ENCODE results near the gene ZNF417. TPM values are rescaled to one million over a fixed set of nuclear protein-coding genes. Genes with fewer than 3 reads are reported as not detected.
"Not testable (repeated sequence)": the region's sequence is repeated elsewhere in the genome, so short reads cannot be mapped to it uniquely, and the experiment has no call there.

Gene ZNF417
- total RNA-seq, 1 donor: 20.6 TPM

DNA sequence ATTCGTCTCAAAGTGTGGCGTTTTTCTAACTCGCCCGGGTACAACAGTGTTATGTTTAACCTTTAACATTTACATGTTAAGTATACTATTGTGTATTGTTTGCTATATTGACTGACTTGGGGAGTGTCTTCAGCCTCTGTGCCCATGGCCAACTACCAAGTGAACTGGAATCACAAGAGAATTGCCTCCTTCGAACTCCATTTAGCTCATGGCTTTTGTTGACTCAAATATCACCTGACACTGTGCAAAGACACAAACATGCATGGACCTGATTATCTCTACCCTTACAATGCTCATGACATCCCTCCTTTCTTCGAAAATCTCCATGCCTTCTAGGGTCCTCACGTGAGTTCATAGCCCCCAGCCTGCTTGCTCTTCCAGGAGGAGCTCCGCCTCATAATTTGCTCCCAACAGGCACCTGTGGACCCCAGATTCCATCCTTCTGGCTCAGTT lies 28.3 kb downstream of the ZNF417 start:
- DNase-seq (ENCODE audit: insufficient read length, low spot score, missing footprints): no peak
- peak overlapping the region; percentile 84 for H3K4me2 ChIP-seq (ENCODE audit: insufficient read depth, low read length)
- H4K20me1 ChIP-seq (ENCODE audit: insufficient read depth, low read length): no peaks in the 10 kb centered on the region
- peak overlapping the region; percentile 98 for H2AFZ ChIP-seq (ENCODE audit: low read length)
- peaks cover 27% of the 10 kb centered on the region for H3K79me2 ChIP-seq (ENCODE audit: insufficient read depth, low read length)
- TF ChIP-seq, protein P1, sequence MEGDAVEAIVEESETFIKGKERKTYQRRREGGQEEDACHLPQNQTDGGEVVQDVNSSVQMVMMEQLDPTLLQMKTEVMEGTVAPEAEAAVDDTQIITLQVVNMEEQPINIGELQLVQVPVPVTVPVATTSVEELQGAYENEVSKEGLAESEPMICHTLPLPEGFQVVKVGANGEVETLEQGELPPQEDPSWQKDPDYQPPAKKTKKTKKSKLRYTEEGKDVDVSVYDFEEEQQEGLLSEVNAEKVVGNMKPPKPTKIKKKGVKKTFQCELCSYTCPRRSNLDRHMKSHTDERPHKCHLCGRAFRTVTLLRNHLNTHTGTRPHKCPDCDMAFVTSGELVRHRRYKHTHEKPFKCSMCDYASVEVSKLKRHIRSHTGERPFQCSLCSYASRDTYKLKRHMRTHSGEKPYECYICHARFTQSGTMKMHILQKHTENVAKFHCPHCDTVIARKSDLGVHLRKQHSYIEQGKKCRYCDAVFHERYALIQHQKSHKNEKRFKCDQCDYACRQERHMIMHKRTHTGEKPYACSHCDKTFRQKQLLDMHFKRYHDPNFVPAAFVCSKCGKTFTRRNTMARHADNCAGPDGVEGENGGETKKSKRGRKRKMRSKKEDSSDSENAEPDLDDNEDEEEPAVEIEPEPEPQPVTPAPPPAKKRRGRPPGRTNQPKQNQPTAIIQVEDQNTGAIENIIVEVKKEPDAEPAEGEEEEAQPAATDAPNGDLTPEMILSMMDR (IDR thresholded peaks at IDR 0.05; ENCODE audit: extremely low read depth, low read depth, low read length): no peak
- peak overlapping the region; percentile 85 for H3K4me3 ChIP-seq (ENCODE audit: insufficient read depth, low read length)
- no peaks in the 10 kb centered on the region for H3K9me3 ChIP-seq (ENCODE audit: low read depth, low read length)
- no peak overlapping the region for H3K27ac ChIP-seq (ENCODE audit: low read depth, low read length)
- H3K27me3 ChIP-seq (ENCODE audit: insufficient read depth, low read length): no peaks in the 10 kb centered on the region
- peaks cover 4% of the 10 kb centered on the region for H3K36me3 ChIP-seq (ENCODE audit: insufficient read depth, low read length)
- no peaks in the 10 kb centered on the region for H3K4me1 ChIP-seq (ENCODE audit: insufficient read depth, low read length)

DNA sequence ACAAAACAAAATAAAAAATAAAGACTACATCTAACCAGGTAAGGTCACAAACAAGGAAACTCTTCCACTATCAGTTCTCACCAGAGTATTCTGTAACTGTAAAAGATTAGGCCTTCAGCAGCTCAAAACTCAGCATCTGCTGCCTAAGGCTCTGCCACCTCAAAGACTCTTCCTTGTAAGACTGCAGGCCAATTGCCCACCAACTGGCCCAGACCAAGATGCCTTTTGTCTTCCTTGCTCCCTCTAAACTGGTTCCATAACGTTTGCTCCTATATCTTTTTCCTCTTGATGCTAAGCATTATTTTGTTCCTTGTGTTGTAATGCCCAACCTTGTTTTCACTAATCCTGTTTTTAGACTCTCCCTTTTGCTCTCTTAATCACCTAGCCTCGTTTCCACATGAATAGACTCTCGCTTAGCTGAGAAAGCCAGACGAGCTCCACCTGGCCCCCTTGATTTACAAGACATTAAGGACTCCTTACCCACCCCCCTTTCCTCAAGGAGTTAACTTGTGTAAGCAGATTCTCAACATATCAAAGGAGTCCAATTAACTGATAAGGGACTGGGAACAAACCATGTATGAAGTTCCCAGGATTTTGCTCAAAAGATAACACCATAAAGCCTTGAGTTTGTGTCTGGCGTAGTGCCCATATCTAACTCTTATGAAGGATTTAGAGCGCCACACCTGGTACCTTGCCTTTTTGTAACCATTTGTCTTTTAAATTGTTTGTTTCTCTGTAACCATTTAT lies 29.0 kb downstream of the ZNF417 start:
- H3K27me3 ChIP-seq (ENCODE audit: insufficient read depth, low read length): no peaks in the 10 kb centered on the region
- H3K4me2 ChIP-seq (ENCODE audit: insufficient read depth, low read length): peak overlapping the region; percentile 84
- TF ChIP-seq, protein P1 (IDR thresholded peaks at IDR 0.05; ENCODE audit: extremely low read depth, low read depth, low read length): no peak
- H3K4me3 ChIP-seq (ENCODE audit: insufficient read depth, low read length): no peak overlapping the region
- no peaks in the 10 kb centered on the region for H4K20me1 ChIP-seq (ENCODE audit: insufficient read depth, low read length)
- no peak overlapping the region for H3K27ac ChIP-seq (ENCODE audit: low read depth, low read length)
- peaks cover 27% of the 10 kb centered on the region for H3K79me2 ChIP-seq (ENCODE audit: insufficient read depth, low read length)
- H2AFZ ChIP-seq (ENCODE audit: low read length): no peak overlapping the region
- H3K4me1 ChIP-seq (ENCODE audit: insufficient read depth, low read length): no peaks in the 10 kb centered on the region
- DNase-seq (ENCODE audit: insufficient read length, low spot score, missing footprints): no peak
- H3K36me3 ChIP-seq (ENCODE audit: insufficient read depth, low read length): peaks cover 4% of the 10 kb centered on the region
- no peaks in the 10 kb centered on the region for H3K9me3 ChIP-seq (ENCODE audit: low read depth, low read length)

DNA sequence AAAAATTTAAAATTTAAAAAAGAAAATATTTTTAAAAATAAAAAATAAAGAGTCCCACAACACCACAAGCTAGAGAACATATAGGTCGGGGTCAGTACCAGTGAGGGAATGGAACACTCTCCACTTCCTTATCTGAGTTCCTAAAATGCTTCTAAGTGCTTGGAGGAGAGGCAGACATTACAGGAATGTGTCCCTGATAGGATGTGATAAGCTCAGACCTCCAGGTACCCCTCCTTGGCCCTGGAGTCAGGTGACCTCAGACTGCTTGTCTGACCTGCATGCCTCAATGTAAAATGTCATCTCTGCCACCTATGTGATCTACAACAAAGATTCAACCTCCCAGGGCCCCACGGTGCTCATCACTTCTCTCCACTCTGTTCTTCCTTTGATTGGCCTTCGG lies 30.3 kb downstream of the ZNF417 start:
- no peak overlapping the region for H3K4me3 ChIP-seq (ENCODE audit: insufficient read depth, low read length)
- H3K79me2 ChIP-seq (ENCODE audit: insufficient read depth, low read length): peaks cover 27% of the 10 kb centered on the region
- no peak for DNase-seq (ENCODE audit: insufficient read length, low spot score, missing footprints)

DNA sequence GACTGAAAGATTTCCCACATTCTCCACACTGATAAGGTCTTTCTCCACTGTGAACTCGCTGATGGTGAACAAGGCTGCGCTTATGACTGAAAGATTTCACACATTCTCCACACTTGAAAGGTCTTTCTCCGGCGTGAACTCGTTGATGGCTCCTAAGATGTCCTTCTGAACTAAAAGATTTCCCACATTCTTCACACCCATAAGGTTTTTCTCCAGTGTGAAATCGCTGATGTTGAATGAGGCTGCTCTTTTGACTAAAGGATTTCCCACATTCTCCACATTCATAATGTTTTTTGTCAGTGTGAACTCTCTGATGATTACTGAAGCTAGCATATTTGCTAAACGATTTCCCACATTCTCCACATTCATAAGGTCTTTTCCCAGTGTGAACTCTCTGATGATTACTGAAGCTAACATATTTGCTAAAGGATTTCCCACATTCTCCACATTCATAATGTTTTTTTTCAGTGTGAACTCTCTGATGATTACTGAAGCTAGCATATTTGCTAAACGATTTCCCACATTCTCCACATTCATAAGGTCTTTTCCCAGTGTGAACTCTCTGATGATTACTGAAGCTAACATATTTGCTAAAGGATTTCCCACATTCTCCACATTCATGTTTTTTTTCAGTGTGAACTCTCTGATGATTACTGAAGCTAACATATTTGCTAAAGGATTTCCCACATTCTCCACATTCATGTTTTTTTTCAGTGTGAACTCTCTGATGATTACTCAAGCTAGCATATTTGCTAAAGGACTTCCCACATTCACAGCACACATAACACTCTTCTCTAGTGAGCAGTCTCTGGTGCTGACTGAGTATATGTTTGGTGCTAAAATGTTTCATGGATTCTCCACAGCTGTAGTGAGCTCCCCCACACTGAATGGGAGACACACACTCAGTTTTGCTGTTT lies 42.3 kb downstream of the ZNF417 start:
- not testable (repeated sequence) for H2AFZ ChIP-seq (ENCODE audit: low read length); H3K27ac ChIP-seq (ENCODE audit: low read depth, low read length); H3K4me2 ChIP-seq (ENCODE audit: insufficient read depth, low read length); DNase-seq (ENCODE audit: insufficient read length, low spot score, missing footprints); H3K27me3 ChIP-seq (ENCODE audit: insufficient read depth, low read length); H3K4me1 ChIP-seq (ENCODE audit: insufficient read depth, low read length); H4K20me1 ChIP-seq (ENCODE audit: insufficient read depth, low read length); H3K4me3 ChIP-seq (ENCODE audit: insufficient read depth, low read length); H3K79me2 ChIP-seq (ENCODE audit: insufficient read depth, low read length)
- Histone ChIP-seq H3K9me3 (ENCODE audit: low read depth, low read length) (peaks cover 47% of the 10 kb centered on the region), H3K36me3 (ENCODE audit: insufficient read depth, low read length) (peaks cover 11% of the 10 kb centered on the region)

More for the DNA sequence above, 30.3 kb downstream of the ZNF417 start:
- H3K9me3 ChIP-seq (ENCODE audit: low read depth, low read length): no peaks in the 10 kb centered on the region
- peaks cover 4% of the 10 kb centered on the region for H3K36me3 ChIP-seq (ENCODE audit: insufficient read depth, low read length)
- TF ChIP-seq, protein P1 (IDR thresholded peaks at IDR 0.05; ENCODE audit: extremely low read depth, low read depth, low read length): no peak
- H3K4me1 ChIP-seq (ENCODE audit: insufficient read depth, low read length): no peaks in the 10 kb centered on the region
- H4K20me1 ChIP-seq (ENCODE audit: insufficient read depth, low read length): no peaks in the 10 kb centered on the region
- H2AFZ ChIP-seq (ENCODE audit: low read length): no peak overlapping the region
- H3K27ac ChIP-seq (ENCODE audit: low read depth, low read length): no peak overlapping the region
- no peaks in the 10 kb centered on the region for H3K27me3 ChIP-seq (ENCODE audit: insufficient read depth, low read length)
- no peak overlapping the region for H3K4me2 ChIP-seq (ENCODE audit: insufficient read depth, low read length)

All from osteoblast (primary cell).